NCI-H187 treated with DMSO at 0.1 percent for 48 hours (cell line): ENCODE measurements around the gene PLTP.
A peak's percentile ranks its signal among the peaks of the same experiment; 100 is the strongest.
"Not testable (repeated sequence)": the region's sequence is repeated elsewhere in the genome, so short reads cannot be mapped to it uniquely, and the experiment has no call there.

Experiments
- DNase-seq: peaks from one replicate; lab custom pipeline; 2025; lab: John Stamatoyannopoulos, UW

PLTP gene

DNA sequence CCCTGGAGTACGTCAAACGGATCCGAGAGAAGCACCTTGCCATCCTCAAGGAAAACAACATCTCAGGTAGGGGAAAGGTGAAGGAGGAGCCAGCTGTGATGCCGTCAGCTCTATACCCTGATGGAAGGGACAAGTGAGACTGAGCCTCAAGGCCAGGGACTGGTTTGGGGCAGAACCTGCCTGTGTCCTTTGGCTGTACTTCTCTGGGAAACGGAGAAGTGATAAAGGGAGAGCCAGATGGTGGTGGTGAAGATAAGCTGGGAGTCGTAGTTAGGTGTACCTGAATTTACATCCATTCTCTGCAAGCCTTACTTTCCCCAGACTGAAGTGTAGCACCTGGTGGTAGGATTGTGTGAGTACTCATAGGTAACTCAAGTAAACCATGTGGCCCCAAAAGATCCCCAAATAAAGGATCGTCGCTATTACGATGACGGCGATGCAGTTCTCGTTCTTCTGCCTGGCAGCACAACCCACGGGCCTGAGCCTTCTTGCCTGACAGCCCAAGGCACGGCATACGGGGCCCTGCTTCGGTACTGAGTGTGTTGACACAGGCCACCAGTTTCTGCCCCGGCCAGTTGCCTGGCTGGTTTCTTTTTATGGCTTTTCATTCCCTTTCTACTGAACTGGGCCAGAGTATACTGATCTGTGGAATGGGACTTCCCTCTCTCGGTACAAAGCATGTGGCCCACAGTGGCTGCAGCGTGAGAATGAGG lies 33.2 kb upstream of the PLTP start:
- no peak for DNase-seq

DNA sequence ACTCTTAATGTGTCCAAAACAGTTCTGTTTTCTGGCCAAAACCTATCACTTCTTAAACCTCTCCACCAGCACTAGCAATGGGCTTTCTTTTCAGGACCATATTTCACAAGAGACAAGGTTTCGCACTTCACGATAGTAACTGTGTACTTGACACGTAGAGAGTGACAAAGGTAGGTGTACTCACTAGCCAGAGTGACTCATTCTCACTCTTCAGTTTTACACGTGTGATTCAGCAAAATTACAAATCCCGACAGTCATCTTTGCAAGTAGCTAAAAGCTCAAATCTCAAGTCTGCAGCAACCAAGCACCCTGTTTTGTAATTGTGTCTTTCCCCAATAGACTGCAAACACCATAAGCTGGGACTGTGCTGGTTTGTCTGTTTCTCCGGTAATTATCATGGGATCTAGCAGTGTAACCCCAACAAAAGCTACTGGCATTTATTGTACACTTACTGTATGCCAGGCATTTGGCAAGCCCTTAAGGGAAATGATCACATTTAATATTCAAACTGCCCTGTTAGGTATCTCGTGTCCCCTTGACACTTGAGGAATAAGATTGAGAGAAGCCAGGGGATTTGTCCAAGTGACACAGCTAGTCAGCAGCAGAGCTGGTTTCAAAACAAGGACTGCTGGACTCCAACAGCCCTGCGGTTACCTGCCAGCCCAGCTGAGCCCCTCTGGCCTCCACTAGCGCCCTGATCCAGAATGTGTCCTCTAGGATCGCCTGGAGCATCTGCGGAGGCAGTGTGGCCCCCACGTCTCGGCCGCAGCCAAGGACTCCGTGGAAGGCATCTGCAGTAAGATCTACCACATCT lies 32.4 kb upstream of the PLTP start:
- DNase-seq, result no peak

DNA sequence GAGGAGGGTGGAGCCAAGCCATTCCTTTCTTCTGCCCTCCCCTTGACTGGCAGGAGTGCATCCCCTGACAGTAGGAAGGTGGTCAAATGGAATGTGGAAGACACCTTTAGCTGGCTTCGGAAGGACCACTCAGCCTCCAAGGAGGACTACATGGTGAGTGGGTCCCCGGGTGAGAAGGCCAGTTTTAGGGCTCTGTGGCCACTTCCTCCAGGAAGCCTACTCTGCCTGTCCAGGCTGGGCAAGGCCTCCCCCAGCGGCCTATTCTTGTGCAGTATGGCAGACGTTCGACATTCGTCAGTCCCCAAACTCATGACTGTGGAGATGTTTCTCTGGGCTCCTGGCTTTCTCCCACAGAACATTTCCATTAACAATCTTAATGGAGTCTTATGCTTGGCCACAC lies 31.7 kb upstream of the PLTP start:
- no peak for DNase-seq

DNA sequence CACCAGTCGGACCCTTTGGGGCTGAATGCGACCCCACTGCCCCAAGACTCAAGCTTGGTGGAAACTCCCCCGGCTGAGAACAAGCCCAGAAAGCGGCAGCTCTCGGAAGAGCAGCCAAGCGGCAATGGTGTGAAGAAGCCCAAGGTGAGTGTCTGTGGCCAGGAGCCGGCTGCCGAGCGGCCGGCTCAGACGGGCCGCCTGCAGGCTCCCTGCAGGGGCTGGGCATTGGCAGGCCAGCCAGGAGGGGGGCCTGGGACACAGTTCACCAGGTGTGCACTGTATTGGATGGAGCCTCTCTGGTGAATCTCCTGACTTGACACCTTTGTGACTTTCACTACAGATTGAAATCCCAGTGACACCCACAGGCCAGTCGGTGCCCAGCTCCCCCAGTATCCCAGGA lies 28.5 kb upstream of the PLTP start:
- no peak for DNase-seq

DNA sequence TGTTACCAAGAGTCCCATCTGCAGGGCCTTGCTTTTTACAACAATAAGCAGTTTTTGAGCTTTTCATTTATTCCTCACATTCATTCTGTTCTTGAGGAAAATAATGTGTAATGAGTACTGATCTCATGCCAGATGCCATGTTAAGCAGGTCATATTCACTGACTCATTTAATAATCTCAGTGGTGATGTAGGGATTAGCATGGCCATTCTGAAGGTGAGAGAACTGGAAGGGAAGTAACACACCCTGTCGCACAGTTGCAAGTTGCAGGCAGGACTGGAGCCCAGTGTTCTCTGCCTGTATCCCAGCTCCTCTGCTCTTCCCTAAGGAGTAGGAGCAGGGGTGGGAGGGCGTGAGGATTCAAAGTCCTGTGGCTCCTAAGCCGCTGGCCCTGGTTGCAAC lies 28.1 kb upstream of the PLTP start:
- no peak for DNase-seq

DNA sequence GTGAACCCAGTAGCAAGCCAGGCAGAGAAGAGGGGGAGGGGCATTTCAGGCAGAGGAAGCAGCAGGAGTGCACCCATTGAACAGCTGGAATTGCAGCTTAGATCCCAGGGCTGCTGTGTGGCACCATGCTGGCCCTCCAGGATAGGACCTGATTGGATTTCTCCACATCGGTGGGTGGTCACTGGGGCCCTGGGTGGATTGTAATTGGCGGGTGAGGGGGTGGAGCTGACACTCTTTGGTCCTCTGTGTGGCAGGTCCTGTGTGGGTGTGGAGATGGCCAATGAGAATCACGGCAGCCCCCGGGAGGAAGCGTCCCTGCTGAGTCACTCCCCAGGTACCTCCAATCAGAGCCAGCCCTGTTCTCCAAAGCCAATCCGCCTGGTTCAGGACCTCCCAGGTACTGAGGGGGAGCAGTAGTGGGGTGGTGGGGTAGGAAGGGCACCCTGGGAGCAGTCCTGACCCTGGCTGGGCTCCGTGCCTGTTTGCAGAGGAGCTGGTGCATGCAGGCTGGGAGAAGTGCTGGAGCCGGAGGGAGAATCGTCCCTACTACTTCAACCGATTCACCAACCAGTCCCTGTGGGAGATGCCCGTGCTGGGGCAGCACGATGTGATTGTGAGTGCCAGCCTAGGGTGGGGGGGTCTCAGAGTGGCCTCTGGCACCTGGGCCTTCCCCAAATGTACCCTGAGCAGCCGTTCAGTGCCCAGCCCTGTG lies 26.9 kb upstream of the PLTP start:
- DNase-seq, result no peak

DNA sequence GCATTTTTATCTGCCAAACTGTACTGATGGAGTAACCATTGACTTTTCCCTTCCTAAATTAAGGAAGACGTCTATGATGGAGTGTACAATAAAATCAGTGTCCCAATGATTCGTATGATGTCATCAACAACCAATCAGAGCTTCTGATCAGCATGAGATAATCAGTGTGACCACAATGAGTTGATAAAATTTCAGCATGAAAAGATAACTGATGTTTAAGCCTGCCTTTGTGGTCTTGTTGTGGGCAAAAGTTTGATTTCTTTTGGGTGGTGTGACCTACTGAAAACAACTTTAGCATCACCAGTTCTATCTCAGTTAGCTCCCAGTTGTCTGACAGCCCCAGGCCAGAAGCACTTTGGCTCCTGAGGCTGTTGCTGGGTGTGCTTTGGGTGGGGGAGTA lies 25.8 kb upstream of the PLTP start:
- no peak for DNase-seq

DNA sequence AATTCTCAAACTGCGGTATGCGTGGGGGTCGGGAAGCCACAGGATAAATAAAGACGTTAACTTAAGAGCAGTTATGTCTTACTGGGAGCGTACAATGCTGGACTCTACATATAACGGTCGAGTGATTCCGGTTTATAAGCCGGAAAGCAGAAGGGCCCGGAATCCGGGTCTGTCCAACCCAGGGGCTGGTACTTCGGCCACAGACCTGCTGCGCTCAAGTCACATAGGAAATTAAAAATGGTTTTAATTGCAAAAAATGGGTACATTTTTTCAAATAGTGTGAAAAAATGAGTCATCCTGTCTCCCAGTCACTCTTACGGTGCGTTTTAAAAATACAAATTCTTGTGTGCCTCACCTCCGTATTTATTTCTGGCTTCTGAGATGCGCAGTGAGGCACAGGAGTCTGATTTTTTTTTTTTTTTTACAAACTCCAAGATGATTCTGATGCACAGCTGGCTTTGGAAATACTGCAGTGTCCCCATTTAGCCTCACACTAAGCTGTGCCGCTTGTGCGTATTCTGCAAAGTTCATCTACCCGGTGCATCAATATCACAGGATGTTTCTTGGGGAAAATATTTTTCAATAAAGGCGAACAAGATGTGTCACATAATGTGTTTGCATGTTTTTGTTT lies 23.6 kb upstream of the PLTP start:
- DNase-seq, result no peak

DNA sequence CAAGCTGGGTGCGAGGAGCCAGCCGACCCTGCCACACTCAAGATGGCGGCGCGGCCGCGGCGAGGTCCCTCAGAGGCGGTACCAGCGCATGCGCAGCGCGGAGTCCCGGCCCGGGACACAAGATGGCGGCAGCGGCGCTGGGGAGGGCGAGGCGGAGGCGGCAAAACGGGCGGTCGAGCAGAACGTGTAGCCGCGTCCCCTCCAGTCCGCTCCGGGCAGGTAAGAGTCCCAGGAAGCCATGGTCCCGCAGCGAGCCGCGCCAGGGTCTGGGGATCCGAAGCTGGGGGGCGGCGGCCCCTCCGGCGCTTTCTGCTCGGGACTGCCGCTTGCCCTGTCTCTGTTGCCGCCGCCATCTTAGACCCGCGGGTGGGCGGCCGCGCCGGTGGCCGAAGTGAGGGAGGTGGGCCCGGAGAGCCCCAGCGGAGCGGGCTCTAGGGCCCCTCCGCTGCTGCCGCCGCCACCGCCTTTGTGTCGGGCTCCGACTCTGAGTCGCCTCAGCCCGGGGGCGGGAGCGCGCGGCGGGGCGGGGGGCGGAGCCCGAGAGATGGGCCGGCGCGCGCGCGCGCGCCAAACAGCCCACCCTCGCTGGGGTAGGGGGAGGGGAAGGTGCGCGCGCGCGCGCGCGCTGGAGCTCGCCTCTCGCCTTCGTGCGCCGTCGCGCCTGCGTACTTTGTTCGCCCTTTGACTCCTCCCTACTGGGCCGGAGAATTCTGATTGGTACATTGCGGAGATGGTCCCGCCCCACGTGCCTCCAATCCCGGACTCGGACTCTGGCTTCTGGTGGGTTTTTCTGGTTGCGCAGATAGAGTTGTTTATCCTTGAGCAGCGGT lies 22.8 kb upstream of the PLTP start, which contains the start of gene PCIF1:
TSS of gene PCIF1 (plus strand) at position 98 of the 830 bp plus-strand sequence. CDS start 4,317 bp downstream, outside the sequence.
- DNase-seq, result peak; percentile 50

DNA sequence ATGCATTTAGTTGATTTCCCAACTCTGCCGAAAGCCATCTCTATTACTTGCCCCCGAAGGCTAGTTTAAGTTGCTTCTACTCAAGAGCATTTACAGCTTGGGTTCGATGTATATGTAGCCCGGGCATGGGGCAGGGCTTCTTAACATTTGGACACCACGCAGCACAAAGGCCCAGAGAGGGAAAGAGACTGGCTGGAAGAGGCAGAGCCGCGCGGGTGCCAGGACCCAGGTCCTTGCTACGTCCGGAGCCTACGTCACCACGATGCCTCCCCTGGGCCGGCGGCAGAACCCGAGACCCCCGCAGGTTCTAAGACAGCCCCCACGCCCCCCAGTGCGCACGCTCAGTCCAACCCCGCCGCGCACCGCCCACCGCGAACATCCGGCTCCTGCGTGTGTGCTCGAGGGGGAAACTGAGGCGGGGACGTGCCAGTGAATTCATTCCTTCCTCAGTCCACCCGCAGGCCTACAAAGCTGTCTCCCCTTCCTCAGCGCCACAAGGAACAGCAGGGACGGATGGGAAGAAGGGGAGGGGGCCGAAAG lies 22.2 kb upstream of the PLTP start:
- no peak for DNase-seq

DNA sequence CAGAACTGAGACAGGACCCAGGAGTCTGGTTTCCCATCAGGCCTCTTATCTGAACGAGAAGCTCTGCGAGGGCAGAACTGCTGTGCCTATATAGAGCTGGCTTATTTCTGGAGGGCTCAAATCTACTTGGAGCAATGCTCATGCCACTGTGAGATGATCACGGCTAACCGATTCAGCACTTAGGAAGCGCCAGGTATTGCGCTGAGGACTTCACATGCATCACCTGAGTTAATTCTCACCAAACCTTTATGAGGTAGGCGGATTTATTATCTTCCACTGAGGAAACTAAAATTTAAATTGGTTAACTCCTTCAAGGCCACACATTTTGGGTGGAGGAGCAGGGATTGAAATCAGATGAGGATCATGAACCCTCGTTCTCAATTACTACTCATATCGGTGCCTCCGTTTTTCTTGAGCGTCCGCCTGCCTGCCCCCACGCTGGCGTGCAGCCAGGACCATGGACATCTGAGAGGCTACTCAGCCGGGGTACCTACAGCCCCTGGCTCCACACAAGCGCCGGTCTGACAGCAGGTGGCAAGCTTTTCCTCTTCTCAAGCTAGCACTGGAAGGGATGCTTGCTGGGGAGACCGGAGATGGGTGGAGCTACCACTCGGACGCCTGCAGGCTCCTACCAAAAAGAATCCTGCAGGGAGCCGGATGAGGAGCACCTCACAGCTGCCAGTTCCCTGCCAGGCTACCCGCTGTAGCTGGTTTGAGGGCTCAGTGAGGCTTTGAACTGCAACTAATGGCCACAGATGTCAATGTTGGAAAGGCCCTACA lies 21.5 kb upstream of the PLTP start:
- peak; percentile 59 for DNase-seq

DNA sequence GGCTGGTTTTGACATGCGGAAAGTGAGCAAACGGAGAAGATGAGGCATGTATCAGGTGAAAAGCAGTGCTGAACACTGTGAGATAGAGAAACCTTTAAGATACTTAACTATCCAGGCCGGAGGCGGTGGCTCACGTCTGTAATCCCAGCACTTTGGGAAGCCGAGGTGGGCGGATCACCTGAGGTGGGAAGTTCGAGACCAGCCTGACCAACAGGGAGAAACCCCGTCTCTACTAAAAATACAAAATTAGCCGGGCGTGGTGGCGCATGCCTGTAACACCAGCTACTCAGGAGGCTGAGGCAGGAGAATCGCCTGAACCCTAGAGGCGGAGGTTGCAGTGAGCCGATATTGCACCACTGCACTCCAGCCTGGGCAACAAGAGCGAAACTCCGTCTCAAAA lies 19.7 kb upstream of the PLTP start:
- not testable (repeated sequence) for DNase-seq

DNA sequence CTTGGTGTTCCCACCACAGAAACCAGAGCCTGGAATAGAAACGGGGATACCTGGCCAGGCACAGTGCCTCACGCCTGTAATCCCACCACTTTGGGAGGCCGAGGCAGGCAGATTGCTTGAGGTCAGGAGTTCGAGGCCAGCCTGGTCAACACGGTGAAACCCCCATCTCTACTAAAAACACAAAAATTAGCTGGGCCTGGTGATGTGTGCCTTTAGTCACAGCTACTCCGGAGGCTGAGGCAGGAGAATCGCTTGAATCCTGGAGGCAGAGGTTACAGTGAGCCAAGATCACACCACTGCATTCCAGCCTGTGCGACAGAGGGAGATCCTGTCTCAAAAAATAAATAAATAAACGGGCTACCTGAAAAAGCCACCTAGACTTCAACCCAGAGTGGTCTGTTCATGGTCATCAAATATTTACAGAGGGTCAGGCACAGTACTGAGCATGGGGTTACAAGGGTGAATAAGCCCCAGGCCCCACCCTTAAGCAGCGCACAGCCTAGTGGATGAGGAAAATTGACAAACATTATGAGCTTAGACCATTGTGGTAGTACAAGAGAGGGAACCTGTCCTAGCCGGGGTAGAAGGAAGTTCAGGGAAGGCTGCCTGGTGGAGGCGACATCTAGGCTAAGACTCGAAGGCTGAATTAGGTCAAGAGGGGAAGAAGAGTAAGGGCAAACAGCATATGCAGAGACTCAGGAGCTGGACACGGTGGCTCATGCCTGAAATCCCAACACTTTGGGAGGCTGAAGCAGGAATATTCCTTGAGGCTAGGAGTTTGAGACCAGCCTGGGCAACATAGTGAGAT lies 15.3 kb upstream of the PLTP start:
- DNase-seq, result no peak

DNA sequence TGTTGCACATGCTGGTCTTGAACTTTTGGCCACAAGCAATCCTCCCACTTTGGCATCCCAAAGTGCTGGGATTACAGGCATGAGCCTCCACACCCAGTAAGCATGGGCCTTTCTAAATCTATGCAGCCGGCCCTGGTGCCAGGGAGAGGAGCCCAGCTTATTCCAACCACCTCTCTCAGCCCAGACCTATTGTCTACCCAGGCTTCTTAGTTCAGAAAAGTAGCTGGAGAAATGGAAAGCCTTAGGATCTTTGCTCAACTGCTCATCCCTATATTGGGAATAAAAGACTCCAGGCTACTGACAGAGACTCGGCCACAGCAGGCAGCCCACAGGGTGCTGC lies 14.7 kb upstream of the PLTP start:
- DNase-seq, result no peak

DNA sequence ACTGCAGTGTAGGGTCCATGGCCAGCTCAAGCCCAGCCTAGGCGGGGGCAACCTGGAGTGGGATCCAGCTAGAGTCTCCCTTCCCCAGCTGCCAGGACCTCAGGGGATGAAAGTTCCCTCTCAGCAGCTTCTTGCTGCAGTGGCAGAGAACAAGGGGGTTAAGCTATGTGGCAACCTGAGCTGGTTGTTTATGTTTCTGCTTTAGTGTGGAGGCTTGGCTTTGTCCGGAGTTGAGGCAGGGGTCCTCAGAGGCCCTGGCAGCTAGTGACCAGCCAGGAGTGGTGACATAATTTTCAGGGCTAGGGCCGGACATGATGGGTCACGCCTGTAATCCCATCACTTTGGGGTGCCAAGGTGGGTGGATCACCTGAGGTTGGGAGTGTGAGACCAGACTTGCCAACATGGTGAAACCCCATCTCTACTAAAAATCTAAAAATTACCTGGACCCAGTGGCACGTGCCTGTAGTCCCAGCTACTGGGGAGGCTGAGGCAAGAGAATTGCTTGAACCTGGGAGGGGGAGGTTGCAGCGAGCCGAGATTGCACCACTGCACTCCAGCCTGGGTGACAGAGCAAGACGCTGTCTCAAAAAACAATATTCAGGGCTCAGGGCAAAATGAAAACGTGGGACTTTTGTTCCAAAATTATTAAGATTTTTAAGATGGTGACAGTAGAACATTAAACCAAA lies 14.0 kb upstream of the PLTP start:
- DNase-seq, result no peak

DNA sequence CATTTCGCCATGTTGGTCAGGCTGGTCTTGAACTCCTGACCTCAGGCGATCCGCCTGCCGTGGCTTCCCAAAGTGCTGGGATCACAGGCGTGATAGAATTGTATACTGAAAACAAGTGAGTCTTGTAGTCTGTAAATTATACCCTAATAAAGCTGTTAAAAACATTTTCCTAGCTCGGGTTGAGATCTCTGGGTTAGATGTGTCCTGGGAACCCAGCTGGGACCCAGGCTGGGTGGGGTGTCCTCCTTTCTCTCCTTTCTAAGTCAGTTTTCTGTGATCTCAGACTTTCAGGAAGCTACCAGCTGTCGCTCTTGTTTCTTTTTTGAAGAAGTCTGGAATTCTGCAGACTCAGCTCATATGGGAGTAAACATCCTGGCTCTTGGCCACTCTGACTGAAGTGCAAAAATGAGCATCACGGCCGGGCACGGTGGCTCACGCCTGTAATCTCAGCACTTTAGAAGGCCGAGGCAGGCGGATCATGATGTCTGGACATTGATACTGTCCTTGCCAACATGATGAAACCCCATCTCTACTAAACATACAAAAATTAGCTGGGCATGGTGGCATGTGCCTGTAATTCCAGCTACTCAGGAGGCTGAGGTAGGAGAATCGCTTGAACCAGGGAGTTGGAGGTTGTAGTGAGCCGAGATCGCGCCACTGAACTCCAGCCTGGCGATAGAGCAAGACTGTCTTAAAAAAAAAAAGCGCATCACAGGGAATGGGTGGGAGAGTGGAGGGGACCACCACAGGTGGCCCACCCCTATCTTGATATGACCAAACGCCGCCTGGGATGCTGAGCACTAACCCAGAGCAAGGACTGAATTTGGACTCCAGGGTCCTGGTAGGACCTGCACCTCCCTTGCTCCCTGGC lies 12.7 kb upstream of the PLTP start:
- no peak for DNase-seq

DNA sequence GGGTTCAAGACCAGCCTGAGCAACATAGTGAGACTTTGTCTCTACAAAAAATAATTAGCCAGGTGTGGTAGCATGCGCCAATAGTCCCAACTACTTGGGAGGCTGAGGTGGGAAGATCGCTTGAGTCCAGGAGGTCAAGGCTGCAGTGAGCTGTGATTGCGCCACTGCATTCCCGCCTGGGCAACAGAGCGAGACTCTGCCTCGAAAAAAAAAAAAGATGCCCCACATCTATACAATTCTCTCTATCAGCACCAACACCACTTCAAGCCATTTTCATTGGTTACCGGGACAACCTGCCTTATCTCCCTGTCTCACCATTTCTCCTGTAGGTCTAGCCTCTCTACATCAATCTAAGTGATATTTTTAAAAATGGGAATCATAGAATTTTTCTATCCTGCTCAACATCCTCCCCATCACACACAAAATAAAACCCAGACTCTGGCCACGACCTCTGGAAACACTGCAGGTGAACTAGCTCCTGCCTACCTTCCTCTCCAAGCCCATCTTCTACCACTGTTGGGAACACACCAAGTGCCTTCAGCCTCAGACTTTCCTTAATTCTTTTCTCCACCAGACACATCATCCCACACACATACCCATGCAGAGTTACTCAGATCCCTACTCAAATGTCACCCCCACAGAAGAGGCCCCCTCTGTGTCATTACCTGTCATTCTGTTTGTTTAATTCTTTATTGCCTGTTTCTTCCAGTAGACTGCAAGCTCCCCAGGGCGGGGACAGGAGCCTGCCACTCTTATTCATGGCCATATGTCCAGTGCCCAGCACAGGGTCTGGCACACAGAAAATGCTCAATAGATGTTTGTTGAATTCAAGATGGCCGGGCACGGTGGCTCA lies 9.6 kb upstream of the PLTP start:
- DNase-seq, result no peak
